Caki2 (cell line): Measurements from ENCODE around the gene RAB10. TPM values are rescaled to one million over a fixed set of nuclear protein-coding genes. Genes with fewer than 3 reads are reported as not detected.
A peak's percentile ranks its signal among the peaks of the same experiment; 100 is the strongest.

Source experiments
- DNase-seq: peaks from one replicate; pipeline ENCODE4 v3.0.0-alpha.2; 2015; ENCODE audit warnings: low read depth
- in situ Hi-C: cut with HindIII; loops from 2 replicates; pipeline ENCODE4 v1.10.0; 2016; ENCODE audit warnings: low sequenced_read_pairs, low pct_unique_long_range_greater_than_20kb, mixed read lengths
- total RNA-seq: library from RNA; depleted of rRNA; stranded (reverse); fragments of >200 nt; shearing (Covaris generic); gene quantifications from 2 replicates; pipeline ENCODE4 v1.2.3, GENCODE V29; 2014; ENCODE audit warnings: low replicate concordance; rRNA removed

Gene RAB10
- total RNA-seq, 1 experiment from 2014 or later = 183 TPM

- no peak for DNase-seq
- in situ Hi-C loops = no loop called here
Observed at GRCh38 chr2:26184121-26184520, 150.2 kb downstream of the RAB10 start.

- DNase-seq = peak; percentile 61
Observed at GRCh38 chr2:26184555-26185303, 150.8 kb downstream of the RAB10 start.

GRCh38 chr2:26185304-26185928 lies 151.5 kb downstream of the RAB10 start:
- in situ Hi-C loops = no loop called here
- DNase-seq = no peak

More at GRCh38 chr2:26184555-26185303, 150.8 kb downstream of the RAB10 start:
- in situ Hi-C loops = no loop called here

- in situ Hi-C loops = no loop called here
- DNase-seq = no peak
Observed at GRCh38 chr2:26185954-26186770, 152.3 kb downstream of the RAB10 start.

Other genes starting within 250 kb of the RAB10 start
- 3.4 and 6.6 TPM in 2 replicates for gene ASXL2, start 155.6 kb upstream of the RAB10 start, total RNA-seq
- 10.7 and 15.7 TPM in 2 replicates for gene KIF3C, start 51.6 kb upstream of the RAB10 start, total RNA-seq
- gene GAREM2, start 139.0 kb downstream of the RAB10 start, total RNA-seq = 3.0 and 3.6 TPM in 2 replicates
- gene HADHA, start 210.5 kb downstream of the RAB10 start, total RNA-seq = 218 and 229 TPM in 2 replicates
- 14.7 and 30.8 TPM in 2 replicates for gene HADHB, start 210.9 kb downstream of the RAB10 start, total RNA-seq